Stimulated activated CD8-positive, alpha-beta memory T cell treated with anti-CD3 and anti-CD28 coated beads, Interleukin-15, amount 100 ng/mL, for 4 hours (primary cell): ENCODE data around the gene AGAP1.

Source experiments
- DNase-seq, 2 donors: peaks; one replicate each; pipeline ENCODE4 v3.0.0-alpha.2; 2020; ENCODE audit warnings: low read depth in 2 of 2

AGAP1 gene

DNA sequence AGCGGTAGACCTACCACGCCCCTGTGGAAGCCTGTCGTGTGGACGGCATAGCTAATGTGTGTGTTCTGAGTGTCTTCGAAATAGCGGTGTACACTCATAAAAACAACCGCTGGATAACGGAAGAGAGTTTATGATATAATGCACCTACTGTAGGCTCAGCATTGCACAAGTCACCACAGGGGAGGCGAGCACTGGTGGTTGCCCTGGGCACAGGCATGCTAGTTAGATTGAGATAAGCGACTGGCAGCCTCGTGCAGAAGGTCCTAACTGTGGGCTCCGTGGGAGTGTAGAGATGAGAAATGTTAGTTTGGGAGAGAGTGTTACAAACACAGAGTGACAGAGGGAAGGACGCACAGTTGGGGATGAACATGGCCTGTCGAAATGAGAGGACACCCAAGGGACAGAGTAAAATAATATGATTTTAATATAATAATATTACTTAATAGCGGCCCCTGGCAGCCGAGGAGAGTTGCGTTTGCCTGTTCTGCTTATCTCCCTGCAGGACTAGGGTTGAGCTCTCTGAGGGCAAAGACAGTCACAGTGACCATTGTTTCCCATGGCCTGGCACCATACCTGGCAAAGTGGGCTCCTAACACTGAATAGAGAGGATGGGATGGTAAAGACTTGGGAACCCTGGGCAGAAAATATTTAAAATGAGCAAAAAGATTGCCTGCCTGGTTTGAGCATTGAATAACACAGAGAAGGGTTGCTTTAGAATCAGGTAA is 470.2 kb downstream of the AGAP1 start:
- no peak for DNase-seq

DNA sequence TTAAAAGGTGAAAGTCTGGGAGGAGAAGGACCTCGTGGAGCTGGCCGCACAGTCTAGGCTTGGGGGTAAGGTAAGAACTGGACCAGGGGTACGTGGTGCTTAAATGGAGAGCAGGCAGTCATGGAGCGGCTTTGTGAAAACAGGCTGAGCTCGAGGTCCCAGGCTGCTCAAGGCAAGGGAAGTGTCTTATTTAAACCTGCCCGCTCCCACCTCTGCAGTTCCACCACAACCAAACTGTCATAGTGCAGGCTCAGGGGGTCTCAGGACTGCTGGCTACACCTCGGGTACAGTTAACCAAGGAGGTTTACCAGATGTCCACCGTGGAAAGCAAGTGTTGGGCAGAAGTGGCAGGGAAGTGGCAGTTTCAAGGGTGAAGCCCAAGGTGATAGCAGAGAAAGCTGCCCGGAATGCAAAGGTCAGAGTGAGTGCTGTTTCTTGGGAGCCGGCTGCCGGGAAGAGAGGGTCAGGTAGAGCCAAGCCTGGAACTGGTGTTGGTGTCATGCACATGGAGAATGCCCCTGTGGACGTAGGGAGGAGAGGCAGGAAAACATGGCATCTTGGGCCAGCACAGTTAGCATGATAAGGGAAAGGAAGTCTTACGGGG is 471.0 kb downstream of the AGAP1 start:
- DNase-seq = no peak

DNA sequence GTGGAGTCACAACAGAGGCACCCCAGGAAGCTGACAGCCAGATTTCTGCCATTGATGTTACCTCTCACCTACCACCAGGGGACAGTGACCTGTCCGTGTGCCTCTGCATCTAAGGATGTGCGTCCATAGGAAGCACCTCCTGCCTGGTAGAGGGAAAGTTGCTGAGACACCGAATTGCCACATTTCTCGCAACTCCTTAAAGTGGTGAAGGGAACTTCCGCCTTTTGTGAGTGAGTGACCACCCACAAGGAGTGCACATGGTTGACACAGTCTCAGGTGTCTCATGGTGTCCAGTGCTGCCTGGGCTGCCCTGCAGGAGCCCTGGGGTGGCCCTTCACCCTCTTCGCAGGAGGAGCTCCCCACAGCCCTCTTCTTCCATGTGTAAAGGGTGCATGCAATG is 472.6 kb downstream of the AGAP1 start:
- no peak for DNase-seq

DNA sequence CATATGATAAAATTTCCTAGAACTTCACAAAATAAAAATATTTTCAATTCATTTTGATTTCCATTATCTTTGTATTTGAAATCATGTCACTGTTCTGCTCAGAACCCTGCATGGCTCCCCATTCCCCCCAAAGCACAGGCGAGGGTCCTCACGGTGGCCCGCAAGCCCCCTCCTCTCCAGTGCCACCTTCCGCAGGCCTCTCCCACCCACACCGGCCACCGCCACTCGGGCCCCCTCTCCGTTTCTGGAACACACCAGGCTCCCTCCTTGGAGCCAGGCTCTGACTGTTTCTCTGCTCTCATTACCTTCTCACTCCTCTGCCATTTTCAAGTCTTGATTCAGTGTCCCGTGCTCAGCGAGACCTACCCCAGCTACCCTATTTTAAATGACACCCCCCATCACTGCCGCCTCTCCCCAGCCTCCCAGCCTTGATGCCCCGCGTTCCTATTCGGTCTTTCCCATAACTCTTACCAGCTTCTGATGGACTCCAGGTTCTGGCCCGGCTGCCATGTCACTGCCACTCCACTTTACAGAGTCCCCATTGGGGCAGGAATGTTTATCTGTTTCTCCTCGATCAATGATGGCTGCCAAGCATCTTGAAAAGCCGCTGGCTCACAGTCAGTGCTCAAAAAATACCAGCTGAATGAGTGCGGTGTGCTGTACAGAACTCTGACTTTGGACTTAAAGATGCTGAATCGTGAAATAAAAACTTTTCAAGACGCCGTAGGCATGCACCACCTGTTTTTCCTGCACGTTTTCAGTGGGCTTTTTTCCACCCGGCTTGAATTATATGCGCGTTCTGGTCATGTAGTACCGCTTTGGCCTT is 473.3 kb downstream of the AGAP1 start:
- no peak for DNase-seq

DNA sequence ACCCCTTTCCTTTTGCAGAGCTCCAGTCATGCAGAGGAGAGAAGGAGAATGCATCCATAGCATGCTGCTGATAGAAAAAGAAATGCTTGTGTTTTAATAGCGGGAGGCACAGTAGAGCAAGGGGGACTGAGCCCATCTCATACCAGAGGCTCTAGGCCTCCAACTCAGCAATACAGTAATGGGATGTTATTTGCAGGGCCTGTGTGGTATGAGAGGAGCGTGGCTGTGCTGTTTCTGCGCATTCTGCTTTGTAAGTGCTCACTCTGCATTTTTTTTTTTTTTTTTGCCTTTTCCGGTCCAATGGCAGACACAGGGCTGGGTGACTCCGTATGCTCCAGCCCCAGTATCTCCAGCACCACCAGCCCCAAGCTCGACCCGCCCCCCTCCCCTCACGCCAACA is 474.3 kb downstream of the AGAP1 start:
- no peak for DNase-seq

DNA sequence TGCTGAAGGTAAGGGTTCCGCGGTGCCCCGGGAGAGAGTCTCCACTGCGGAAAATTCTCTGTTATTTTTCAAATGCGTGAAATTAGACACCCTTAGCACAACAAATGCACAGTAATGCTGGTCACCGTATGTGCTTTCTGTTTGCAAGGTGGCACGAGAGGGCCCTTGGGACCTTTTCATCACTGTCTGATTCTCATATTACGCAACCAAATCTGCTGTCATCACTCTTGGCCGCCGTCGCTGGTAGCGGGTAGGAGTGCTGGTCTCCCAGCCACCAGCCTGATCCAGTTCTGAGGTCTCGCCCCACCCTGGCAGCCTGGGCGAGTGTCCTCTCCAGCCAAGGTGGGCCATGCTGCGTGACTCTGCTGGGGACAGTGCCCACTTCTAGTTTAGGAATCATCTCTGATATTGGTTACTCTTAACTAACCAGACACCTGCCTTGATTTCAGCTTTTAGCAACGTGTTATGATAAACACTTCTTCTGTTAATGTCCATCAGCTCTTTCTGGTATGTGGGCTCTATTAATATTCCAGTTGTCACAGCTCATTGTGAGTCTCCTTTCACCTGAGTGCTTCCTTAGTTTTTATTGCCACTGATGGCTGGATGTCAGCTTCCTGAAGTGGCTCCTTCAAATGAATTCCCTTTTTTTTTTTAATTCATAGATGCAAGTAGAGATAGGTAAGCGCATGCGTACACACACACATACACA is 474.9 kb downstream of the AGAP1 start:
- DNase-seq = no peak

DNA sequence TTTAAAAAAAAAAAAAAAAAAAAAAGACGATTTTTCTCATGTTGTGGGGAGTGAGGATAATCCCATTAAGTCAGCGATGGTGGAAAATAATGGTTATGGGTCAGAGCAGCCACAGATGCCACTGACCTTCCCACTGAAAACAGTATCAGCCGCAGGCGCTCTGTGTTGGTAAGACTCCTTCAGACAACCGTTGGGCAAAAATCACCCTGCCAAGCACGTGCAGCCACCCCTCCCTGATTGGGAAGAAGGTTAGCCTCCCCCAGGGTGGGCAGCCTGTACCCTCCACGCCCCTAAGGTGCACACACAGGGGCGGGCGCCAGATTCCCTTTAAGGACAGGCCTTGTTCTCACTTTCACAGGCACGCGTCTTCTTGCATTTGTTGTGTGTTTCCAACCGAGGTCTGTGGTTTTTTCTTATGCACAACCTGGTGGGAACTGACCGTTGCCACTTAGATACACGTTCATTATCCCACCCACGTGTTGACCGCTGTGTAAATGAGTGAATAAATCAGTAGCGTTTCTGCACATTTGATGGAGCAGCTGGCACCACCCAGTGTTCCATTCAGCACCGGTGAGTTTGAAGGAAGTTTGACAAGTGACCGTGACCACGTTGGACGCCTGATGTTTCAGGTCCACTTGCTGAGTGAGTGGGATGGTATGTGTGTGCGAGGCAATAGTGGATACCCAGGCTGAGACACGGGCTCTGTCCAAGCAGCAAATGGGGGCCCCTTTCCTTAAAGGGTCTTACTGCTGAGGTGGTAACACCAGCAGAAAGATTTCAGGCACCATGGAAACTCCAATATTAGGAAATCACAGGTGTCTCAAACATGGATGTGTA is 476.6 kb downstream of the AGAP1 start:
- DNase-seq = no peak

DNA sequence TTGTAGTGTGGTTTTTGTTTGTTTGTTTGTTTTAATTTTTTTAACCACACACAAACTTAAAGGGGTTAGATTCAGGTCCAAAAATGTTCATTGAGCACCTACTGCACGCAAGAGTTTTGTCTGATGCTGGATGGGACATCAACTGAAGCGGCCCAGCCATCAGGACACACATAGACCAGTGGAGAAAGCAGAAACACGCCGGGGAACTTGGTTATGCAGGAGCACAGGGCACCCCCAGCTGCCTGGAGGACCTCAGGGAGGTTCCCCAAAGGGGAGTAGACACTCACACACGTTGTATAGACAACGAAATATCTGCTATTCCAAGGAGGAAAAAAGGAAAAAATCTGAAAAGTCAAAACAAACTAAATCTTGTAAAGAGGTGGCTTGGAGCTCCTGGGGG is 482.7 kb downstream of the AGAP1 start:
- no peak for DNase-seq

DNA sequence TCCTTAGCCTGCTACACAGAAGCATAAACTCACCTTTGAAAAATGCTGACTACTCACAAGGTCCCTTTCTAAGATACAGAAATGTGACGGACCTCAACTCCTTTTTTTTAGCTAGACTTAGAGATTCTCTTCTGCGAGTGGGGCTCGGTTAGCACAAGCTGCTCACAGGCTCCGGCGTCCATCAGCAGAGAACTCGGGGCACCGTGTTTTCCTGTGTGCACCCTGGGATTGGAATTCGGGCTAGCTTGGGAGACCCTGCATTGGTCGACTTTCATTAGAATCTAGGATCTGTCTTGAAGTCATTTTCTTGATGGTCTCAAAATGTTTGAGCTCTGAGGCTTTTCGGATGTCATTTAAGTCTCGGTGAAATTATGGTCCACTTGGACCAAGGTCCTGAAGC is 483.1 kb downstream of the AGAP1 start:
- DNase-seq = no peak

DNA sequence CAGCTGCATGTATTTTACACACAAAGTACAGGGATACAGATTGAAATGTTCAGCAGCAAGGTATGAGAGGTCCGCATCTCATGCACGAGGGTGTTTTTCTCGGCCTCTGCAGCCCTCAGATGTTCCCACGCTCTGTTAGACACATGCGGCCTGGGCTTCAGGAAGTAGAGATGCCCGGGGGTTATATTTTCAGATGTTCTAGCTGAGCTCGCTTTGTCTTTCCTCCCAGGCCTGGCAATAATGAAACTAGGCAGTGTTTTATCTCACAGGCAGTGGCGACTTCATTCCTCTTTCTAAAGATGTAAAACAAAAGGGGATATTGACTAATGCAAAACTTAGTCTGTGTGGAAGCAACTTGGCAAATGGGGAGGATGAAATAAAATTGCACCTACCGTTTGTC is 483.6 kb downstream of the AGAP1 start:
- DNase-seq = no peak

DNA sequence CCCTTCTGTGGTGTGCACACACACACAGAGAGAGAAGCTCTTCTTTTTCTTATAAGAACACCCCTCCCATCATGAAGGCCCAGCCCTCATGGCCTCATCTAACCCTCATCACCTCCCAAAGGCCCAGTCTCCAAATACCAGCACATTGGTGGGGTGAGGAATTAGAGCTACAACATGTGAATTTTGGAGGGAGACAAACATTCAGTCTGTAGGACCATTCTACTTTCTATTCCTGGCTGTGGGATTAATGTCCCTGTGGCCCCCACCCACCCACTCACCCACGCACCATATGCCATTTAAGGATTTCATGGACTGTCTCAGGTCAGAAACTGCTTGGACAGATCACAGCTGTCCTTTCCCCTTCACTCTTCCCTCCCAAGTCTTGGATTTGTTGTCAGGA is 484.2 kb downstream of the AGAP1 start:
- DNase-seq = no peak

DNA sequence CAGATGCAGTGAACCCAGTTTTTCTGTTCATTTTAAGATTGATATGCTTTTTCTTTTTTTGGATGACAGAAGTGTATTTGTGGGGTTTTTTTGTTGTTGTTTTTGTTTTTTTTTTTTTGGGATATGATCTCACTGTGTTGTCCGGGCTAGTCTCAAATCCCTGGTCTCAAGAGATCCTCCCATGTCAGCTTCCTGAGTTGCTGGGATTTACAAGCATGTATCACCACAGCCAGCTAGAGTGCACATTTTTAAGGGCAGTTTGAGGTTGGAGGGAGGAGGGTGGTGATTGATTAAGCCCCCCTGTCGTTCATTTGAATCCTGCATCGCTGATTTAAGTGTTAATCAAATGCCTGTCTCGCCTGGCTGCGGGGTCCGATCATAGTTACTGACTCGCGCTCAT is 485.2 kb downstream of the AGAP1 start:
- DNase-seq = no peak

DNA sequence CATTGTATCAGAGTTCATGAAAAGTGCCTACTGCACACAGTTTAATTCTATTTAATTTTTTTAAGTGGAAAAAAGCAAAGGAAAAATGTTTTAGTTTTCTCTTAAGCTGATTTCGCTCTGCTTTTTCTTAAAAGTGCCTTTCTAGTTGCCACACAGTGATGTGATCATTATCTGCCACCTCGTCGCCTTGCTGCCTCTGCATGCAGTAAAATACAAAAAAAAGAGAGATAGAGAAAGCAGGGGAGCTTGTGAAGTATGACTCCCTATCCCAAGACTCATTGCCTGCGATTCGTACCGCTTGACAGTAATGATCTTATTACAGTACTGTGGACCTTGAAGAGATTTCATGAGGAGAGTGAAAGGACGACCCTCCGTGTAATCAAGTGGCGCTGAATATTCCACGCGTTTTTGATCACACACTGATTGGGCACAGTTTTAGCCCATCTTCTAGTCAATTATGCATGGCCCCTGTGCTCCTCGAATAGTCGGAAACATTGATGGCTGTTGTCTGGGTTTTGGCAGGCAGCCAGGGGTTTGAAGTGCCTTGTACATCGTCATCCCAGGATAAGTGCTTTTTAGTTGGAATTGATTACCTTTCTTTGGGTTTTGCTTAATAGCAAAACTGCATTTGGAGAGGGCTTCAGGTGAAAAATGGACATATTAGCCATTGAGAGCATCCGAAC is 486.1 kb downstream of the AGAP1 start:
- DNase-seq = no peak

DNA sequence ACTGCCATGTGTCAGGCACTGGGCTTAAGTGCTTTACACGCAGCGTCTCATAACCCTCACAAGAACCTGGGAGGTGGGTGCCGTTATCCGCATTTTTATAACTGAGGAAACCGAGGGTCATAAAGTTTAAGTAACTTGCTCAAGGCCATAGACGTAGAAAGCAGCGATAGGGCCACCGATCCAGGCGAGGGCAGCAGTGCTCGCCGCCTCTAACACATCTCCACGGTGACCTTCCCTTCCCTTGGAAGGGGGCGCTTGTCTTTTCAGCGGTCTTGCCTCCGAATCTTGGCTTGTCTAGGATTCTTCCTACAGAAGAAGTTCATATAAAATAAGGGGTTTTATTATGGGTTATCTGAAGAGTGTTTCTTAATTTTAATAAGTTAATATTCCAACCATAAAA is 487.8 kb downstream of the AGAP1 start:
- DNase-seq = no peak

DNA sequence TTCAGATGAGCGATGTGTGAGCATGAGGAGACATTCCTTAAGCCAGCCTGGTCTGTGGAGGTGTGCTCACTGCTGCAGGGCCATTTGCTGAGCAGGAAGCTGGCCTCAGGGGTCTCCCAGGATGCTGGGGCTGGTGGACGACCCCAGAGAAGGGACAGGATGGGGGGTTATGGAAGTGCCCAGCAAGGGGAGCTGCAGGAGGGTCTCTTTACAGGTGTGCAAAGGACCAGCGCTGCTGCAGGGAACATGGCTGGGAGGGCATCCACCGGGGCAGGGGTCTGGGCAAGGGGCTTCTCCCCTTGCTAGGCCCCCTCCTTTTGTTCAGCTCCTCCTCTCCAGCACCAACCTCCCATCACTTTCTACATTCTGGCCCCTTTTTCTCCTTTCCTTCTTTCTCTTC is 489.2 kb downstream of the AGAP1 start:
- no peak for DNase-seq

DNA sequence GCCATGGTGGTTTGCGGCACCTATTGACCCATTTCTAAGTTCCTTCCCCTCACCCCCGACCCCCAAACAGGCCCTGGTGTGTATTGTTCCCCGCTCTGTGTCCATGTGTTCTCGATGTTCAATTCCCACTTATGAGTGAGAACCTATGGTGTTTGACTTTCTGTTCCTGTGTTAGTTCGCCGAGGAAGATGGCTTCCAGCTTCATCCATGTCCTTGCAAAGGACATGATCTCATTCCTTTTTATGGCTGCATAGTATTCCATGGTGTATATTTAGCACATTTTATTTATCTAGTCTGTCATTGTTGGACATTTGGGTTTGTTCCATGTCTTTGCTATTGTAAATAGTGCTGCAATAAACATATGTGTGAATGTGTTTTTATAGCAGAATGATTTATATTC is 490.7 kb downstream of the AGAP1 start:
- DNase-seq = no peak

DNA sequence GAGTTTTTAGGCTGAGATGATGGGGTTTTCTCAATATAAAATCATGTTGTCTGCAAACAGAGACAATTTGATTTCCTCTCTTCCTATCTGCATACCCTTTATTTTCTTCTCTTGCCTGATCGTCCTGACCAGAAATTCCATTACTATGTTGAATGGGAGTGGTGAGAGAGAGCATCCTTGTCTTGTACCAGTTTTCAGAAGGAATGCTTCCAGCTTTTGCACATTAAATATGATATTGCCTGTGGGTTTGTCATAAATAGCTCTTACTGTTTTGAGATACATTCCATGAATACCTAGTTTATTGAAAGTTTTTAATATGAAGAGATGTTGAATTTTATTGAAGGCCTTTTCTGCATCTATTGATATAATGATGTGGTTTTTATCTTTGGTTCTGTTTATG is 492.5 kb downstream of the AGAP1 start:
- DNase-seq = no peak

DNA sequence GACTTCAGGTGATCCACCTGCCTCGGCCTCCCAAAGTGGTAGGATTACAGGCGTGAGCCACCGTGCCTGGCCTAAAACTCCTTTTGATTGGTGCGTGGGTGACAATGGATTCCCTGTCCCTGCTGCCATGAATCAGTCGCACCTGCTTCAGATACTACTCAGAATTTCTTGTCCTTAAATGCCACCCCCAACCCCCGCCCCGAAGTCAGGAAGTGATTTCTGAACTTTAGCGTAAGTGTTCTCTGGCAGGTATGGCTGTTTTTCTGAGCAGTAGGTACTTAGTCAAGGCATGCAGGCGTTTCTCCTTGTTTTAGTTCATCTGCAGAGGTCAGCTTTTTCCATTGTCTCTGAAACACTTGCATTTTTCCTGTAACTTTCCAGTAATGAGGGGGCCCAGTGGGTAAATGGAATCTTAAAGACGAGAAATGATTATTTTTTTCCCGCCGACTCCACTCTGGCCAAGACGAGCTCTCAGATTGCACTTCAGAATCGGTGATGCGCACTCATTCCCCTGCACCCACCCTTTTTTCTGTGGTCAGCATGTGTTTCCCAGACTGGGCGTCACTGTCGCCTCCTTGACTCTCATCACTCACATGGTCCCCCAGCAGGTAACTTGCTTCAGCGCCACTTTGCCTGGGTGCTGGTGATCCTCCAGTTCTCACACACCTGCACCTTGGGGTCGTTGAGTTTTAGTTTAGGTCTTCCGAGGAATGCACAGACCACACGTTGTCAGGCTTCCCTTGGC is 494.6 kb downstream of the AGAP1 start:
- no peak for DNase-seq

DNA sequence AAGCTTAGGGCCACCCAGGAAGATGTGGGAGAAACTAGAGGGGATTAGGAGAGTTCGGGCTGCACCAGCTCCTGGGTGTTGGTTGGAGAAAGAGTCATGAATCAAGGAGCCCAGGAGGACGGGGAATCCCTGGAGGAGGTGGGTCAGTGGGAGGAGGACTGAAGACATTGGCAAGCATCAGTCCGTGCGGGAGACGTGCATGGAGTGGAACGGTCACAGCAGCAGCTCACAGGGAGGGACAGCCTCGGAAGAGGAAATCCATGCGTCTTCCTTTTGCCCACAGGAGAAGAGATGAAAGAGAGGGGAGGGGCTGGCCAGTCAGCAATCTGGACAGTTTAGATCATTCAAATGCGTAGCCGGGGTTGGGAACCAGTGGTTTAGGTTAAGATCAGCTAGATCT is 495.7 kb downstream of the AGAP1 start:
- DNase-seq = no peak

DNA sequence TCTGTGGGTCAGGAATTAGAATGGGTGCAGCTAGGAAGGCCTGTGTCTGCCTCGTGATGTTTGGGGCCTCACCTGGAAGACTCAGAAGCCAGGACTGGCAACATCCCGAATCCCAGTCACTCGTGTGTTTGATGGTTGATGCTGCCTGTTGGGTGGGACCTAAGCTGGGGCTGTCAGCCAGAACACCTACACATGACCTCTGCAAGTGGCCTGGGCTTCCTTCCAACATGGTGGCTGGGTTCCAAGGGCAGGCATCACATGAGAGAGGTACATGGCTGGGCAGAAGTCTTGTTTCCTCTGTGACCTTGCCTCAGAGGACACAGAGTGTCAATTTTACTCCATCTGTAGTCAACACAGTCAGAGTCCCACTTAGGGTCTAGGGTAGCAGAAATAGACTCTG is 496.5 kb downstream of the AGAP1 start:
- no peak for DNase-seq
